IMR-90 (cell line): ENCODE results near the gene PTPRG. TPM values are rescaled to one million over a fixed set of nuclear protein-coding genes. Genes with fewer than 3 reads are reported as not detected.

Experiments used
- ATAC-seq: fragments of 200-7000 bp; cut with Tn5 transposase; 2 replicates; pipeline ENCODE4 v1.9.1; 2020; ENCODE audit warnings: low read depth, mild to moderate bottlenecking, moderate library complexity
- BruUV-seq: library from RNA; stranded (reverse); fragments of 400-500 nt; replicated peaks from 2 replicates; lab custom pipeline; 2021; lab: Mats Ljungman, UMichigan
- CTCF ChIA-PET: fragments of 300-600 bp; formaldehyde crosslinking; extraction: SDS; loops from one replicate; lab custom pipeline; 2021; ENCODE audit warnings: antibody characterized with exemption; lab: Yijun Ruan, JAX
- POLR2A ChIA-PET: fragments of 300-600 bp; sonication (Branson Sonifier 250); formaldehyde crosslinking; loops from one replicate; lab custom pipeline; 2022; ENCODE audit warnings: antibody characterized with exemption; ENCODE audit not compliant: unreplicated experiment; lab: Charles Lee
- DNase-seq: peaks from one replicate; pipeline ENCODE4 v3.0.0; 2013
- H2AFZ ChIP-seq: replicated peaks from 2 replicates; pipeline ENCODE3; 2013; ENCODE audit warnings: low read length, mild to moderate bottlenecking; ENCODE audit not compliant: poor library complexity
- H2AK5ac ChIP-seq: 2 replicates; pipeline ENCODE4 v1.6.1; 2013; ENCODE audit warnings: low read depth, low read length, inconsistent platforms
- H2AK9ac ChIP-seq: replicated peaks from 2 replicates; pipeline ENCODE3; 2013; ENCODE audit warnings: mild to moderate bottlenecking, low read depth, low read length, moderate library complexity; ENCODE audit not compliant: poor library complexity
- H2BK120ac ChIP-seq: 2 replicates; pipeline ENCODE4 v1.6.1; 2013; ENCODE audit warnings: low read depth, low read length, inconsistent platforms
- H2BK15ac ChIP-seq: 3 replicates; pipeline ENCODE4 v1.6.1; 2013; ENCODE audit warnings: low read depth, low read length, inconsistent platforms
- H2BK20ac ChIP-seq: 2 replicates; pipeline ENCODE4 v1.6.1; 2013; ENCODE audit warnings: low read depth, mild to moderate bottlenecking, inconsistent platforms, low read length, moderate library complexity
- H2BK5ac ChIP-seq: 2 replicates; pipeline ENCODE4 v1.6.1; 2013; ENCODE audit warnings: mild to moderate bottlenecking, low read depth, low read length, inconsistent platforms; ENCODE audit not compliant: poor library complexity, severe bottlenecking
- H3K14ac ChIP-seq: replicated peaks from 2 replicates; pipeline ENCODE4 v1.6.1; 2013; ENCODE audit warnings: low read depth, low read length, inconsistent platforms
- H3K18ac ChIP-seq: 2 replicates; pipeline ENCODE4 v1.6.1; 2013; ENCODE audit warnings: low read depth, low read length, control low read depth
- H3K23ac ChIP-seq: 2 replicates; pipeline ENCODE4 v1.6.1; 2013; ENCODE audit warnings: low read depth, low read length, inconsistent platforms
- H3K27ac ChIP-seq: 2 replicates; pipeline ENCODE4 v1.5.1; 2013; ENCODE audit warnings: mild to moderate bottlenecking, control low read depth, low read length; ENCODE audit not compliant: insufficient read depth
- H3K27me3 ChIP-seq: 2 replicates; pipeline ENCODE4 v1.6.1; 2013; ENCODE audit warnings: low read length; ENCODE audit not compliant: control insufficient read depth, insufficient read depth
- H3K36me3 ChIP-seq: 2 replicates; pipeline ENCODE4 v1.6.1; 2013; ENCODE audit warnings: low read length, mixed read lengths; ENCODE audit not compliant: control insufficient read depth, insufficient read depth
- H3K4ac ChIP-seq: 2 replicates; pipeline ENCODE4 v1.6.1; 2013; ENCODE audit warnings: low read depth, low read length, inconsistent platforms
- H3K4me1 ChIP-seq: 2 replicates; pipeline ENCODE4 v1.6.1; 2013; ENCODE audit warnings: low read length, mixed read lengths; ENCODE audit not compliant: control insufficient read depth, insufficient read depth
- H3K4me2 ChIP-seq: 2 replicates; pipeline ENCODE4 v1.6.1; 2013; ENCODE audit warnings: low read depth, mild to moderate bottlenecking, control low read depth, low read length, moderate library complexity
- H3K4me3 ChIP-seq: 2 replicates; pipeline ENCODE4 v1.5.1; 2013; ENCODE audit warnings: low read depth, mild to moderate bottlenecking, control low read depth, low read length, moderate library complexity; ENCODE audit not compliant: insufficient read depth
- H3K56ac ChIP-seq: 2 replicates; pipeline ENCODE4 v1.6.1; 2013; ENCODE audit warnings: low read length, inconsistent platforms; ENCODE audit not compliant: insufficient read depth; ENCODE audit errors: extremely low read depth
- H3K79me1 ChIP-seq, 2 experiments: 2 replicates each; pipeline ENCODE4 v1.6.1; 2013; ENCODE audit warnings: low read length in 2 of 2, inconsistent platforms in 1 of 2, low read depth in 1 of 2
- H3K9ac ChIP-seq: 2 replicates; pipeline ENCODE4 v1.6.1; 2013; ENCODE audit warnings: low read depth, low read length, control low read depth
- H3K9me1 ChIP-seq: 2 replicates; pipeline ENCODE4 v1.6.1; 2013; ENCODE audit warnings: low read length, inconsistent platforms; ENCODE audit not compliant: insufficient read depth
- H3K9me3 ChIP-seq: 2 replicates; pipeline ENCODE4 v1.6.1; 2013; ENCODE audit warnings: low read length; ENCODE audit not compliant: control insufficient read depth, insufficient read depth
- H4K20me1 ChIP-seq: 2 replicates; pipeline ENCODE4 v1.6.1; 2013; ENCODE audit warnings: low read length, inconsistent platforms; ENCODE audit not compliant: insufficient read depth
- H4K5ac ChIP-seq: 2 replicates; pipeline ENCODE4 v1.6.1; 2013; ENCODE audit warnings: mild to moderate bottlenecking, low read depth, low read length, control low read depth
- H4K8ac ChIP-seq, 2 experiments: 2 replicates each; pipeline ENCODE4 v1.6.1; 2013; ENCODE audit warnings: low read depth in 2 of 2, low read length in 2 of 2, control low read depth in 1 of 2, inconsistent platforms in 1 of 2
- H4K91ac ChIP-seq: 2 replicates; pipeline ENCODE4 v1.6.1; 2013; ENCODE audit warnings: low read depth, low read length, inconsistent platforms; ENCODE audit not compliant: insufficient read depth
- BHLHE40 ChIP-seq: fragments of 150-350 bp; IDR thresholded peaks from 2 replicates; pipeline ENCODE4 v1.6.1; 2016; ENCODE audit warnings: mild to moderate bottlenecking, low read depth, low read length
- RAD21 ChIP-seq: IDR thresholded peaks from 2 replicates; pipeline ENCODE4 v1.6.1; 2012; ENCODE audit warnings: low read length, improper control_type of control experiment
- SMC3 ChIP-seq: fragments of 150-350 bp; IDR thresholded peaks from 2 replicates; pipeline ENCODE4 v1.6.1; 2016; ENCODE audit warnings: low read depth, mild to moderate bottlenecking, antibody characterized with exemption, low read length, moderate library complexity
- WGBS, 2 experiments: methylation state at CpG; one replicate each; pipeline versions ENCODE4 v1.1.5 to v1.1.7; 2013; ENCODE audit warnings: missing lambda C conversion rate in 2 of 2; ENCODE audit not compliant: insufficient read length in 1 of 2; ENCODE audit errors: extremely low coverage in 2 of 2; 5-methylcytosine and 5-hydroxymethylcytosine counted together
- dilution Hi-C: fragments of 300-500 bp; cut with HindIII; formaldehyde crosslinking; loops from one replicate; pipeline ENCODE4 v1.14.3; 2018; ENCODE audit warnings: low sequenced_read_pairs; ENCODE audit not compliant: unreplicated experiment
- in situ Hi-C: fragments of 300-500 bp; cut with MboI; formaldehyde crosslinking; loops from 3 replicates; pipeline ENCODE4 v1.14.3; 2019; ENCODE audit warnings: low sequenced_read_pairs, inconsistent platforms, mixed read lengths
- intact Hi-C: fragments of 100-400 bp; cut with micrococcal nuclease; formaldehyde crosslinking; loops from 2 replicates; pipeline ENCODE4 v1.10.0; 2022
- polyA plus RNA-seq, 3 experiments: library from polyadenylated mRNA; depleted of rRNA; stranded (reverse); fragments of >200 nt; gene quantifications; 2 replicates each; pipeline ENCODE4 v1.2.3, GENCODE V29; 2012; ENCODE audit warnings: low replicate concordance in 1 of 3
- total RNA-seq: library from RNA; depleted of rRNA; stranded (reverse); fragments of >200 nt; gene quantifications from 2 replicates; pipeline ENCODE4 v1.2.3, GENCODE V29; 2012
- TF ChIP-seq, protein P1 (sequence below): conservative IDR thresholded peaks from 2 replicates; pipeline ENCODE4 v1.5.1; 2012; ENCODE audit warnings: mild to moderate bottlenecking, low read depth, low read length, improper control_type of control experiment

Gene PTPRG
- total and polyA plus RNA-seq, 2 of the 4 experiments (the other 2 are of a cell fraction), result 7.7 to 31.0 TPM

DNA sequence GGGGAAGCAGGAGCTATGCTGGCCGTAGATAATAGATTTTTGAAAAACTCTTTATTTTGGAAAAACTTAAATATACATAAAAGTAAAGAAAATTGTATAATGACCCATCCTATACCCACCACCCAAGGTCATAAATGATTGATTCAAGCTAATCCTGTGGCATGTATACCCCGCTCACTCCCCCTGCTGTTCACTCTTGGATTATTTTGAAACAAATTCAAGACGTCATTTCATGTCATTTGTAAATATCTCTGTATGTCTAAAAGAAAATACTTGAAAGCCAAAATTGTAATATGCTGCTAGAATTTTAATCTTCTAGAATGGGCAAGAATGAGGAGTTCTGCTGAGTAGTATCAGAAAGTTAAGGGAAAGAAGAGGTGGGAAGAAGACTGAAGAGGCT is 570.2 kb downstream of the PTPRG start:
- H3K18ac ChIP-seq, result no peak overlapping the region
- no peak overlapping the region for H4K5ac ChIP-seq
- no peak overlapping the region for H2BK15ac ChIP-seq
- H3K79me1 ChIP-seq, result no peaks in the 10 kb centered on the region
- DNase-seq, result peak; percentile 11
- CTCF ChIA-PET, result interaction anchor here (1.1 kb wide), 1 partner anchor 567 kb away, joined by 4 read pairs; no protein-coding TSS in a partner anchor
- POLR2A ChIA-PET, result no interaction called here
- H3K27ac ChIP-seq, result no peak overlapping the region
- H3K56ac ChIP-seq, result no peak overlapping the region
- TF ChIP-seq RAD21 (peak; percentile 47), BHLHE40 (no peak), SMC3 (peak; percentile 32)
- TF ChIP-seq, protein P1, sequence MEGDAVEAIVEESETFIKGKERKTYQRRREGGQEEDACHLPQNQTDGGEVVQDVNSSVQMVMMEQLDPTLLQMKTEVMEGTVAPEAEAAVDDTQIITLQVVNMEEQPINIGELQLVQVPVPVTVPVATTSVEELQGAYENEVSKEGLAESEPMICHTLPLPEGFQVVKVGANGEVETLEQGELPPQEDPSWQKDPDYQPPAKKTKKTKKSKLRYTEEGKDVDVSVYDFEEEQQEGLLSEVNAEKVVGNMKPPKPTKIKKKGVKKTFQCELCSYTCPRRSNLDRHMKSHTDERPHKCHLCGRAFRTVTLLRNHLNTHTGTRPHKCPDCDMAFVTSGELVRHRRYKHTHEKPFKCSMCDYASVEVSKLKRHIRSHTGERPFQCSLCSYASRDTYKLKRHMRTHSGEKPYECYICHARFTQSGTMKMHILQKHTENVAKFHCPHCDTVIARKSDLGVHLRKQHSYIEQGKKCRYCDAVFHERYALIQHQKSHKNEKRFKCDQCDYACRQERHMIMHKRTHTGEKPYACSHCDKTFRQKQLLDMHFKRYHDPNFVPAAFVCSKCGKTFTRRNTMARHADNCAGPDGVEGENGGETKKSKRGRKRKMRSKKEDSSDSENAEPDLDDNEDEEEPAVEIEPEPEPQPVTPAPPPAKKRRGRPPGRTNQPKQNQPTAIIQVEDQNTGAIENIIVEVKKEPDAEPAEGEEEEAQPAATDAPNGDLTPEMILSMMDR, result peak; percentile 38
- no CpG with 5 or more reads among the region's 3 CpGs for WGBS, 2 experiments
- no TSS peak for BruUV-seq
- 0 out of 2 replicates have a peak, but pooled peaks cover 3% of the 10 kb centered on the region for H3K9me1 ChIP-seq
- H2BK20ac ChIP-seq, result no peak overlapping the region
- no peak overlapping the region for H3K23ac ChIP-seq
- peak; percentile 37; the same call in 1 of the 2 replicates for ATAC-seq
- no peak overlapping the region for H3K4ac ChIP-seq
- H2AK5ac ChIP-seq, result no peak overlapping the region
- no peak overlapping the region for H2BK120ac ChIP-seq
- intact Hi-C loops (loop anchor here (2.0 kb wide), 1 partner anchor 567 kb away; no protein-coding TSS in a partner anchor), dilution Hi-C loops (no loop called here), in situ Hi-C loops (no loop called here)
- H2AFZ ChIP-seq, result no peak overlapping the region
- no peaks in the 10 kb centered on the region; the same call in 1 of the 2 replicates for H3K36me3 ChIP-seq
- no peak overlapping the region for H2BK5ac ChIP-seq
- H4K91ac ChIP-seq, result no peak overlapping the region
- no peak overlapping the region for H4K8ac ChIP-seq
- H3K14ac ChIP-seq, result no peak overlapping the region
- no peaks in the 10 kb centered on the region for H3K4me1 ChIP-seq
- no peaks in the 10 kb centered on the region for H4K20me1 ChIP-seq
- no peaks in the 10 kb centered on the region for H3K27me3 ChIP-seq
- no peak overlapping the region for H2AK9ac ChIP-seq
- no peak overlapping the region for H3K9ac ChIP-seq
- H3K4me2 ChIP-seq, result no peak overlapping the region
- no peak overlapping the region for H3K4me3 ChIP-seq
- H3K9me3 ChIP-seq, result no peaks in the 10 kb centered on the region
